Stimulated activated CD8-positive, alpha-beta memory T cell treated with anti-CD3 and anti-CD28 coated beads, Interleukin-12 subunit alpha, Interleukin-12 subunit beta, amount 100 ng/mL, for 24 hours (primary cell): ENCODE results near the gene DAGLB.
"Not testable (repeated sequence)": the region's sequence is repeated elsewhere in the genome, so short reads cannot be mapped to it uniquely, and the experiment has no call there.

ENCODE experiments used
- DNase-seq: peaks from one replicate; pipeline ENCODE4 v3.0.0-alpha.2; 2020; ENCODE audit errors: extremely low read depth

DAGLB gene

GRCh38 chr7:6447581-6448199 is at the start of gene DAGLB:
TSS of gene DAGLB (minus strand) at chr7:6447954. CDS start at chr7:6447842, 112 bp downstream.
- peak; percentile 86 for DNase-seq

GRCh38 chr7:6497637-6497905 is 49.8 kb upstream of the DAGLB start:
- no peak for DNase-seq

- no peak for DNase-seq
These were observed 49.3 kb upstream of the DAGLB start for GRCh38 chr7:6496842-6497636.

GRCh38 chr7:6495597-6496262 is 48.0 kb upstream of the DAGLB start:
- DNase-seq: no peak

GRCh38 chr7:6494365-6494764 is 46.6 kb upstream of the DAGLB start:
- no peak for DNase-seq

GRCh38 chr7:6491194-6491593 is 43.4 kb upstream of the DAGLB start:
- no peak for DNase-seq

GRCh38 chr7:6489612-6490011 is 41.9 kb upstream of the DAGLB start:
- no peak for DNase-seq

GRCh38 chr7:6487184-6487545 is 39.4 kb upstream of the DAGLB start:
- DNase-seq: no peak

- DNase-seq: no peak
These were observed 38.9 kb upstream of the DAGLB start for GRCh38 chr7:6486438-6487183.

- no peak for DNase-seq
These were observed 35.0 kb upstream of the DAGLB start for GRCh38 chr7:6482743-6483119.

GRCh38 chr7:6482307-6482706 is 34.6 kb upstream of the DAGLB start:
- no peak for DNase-seq

GRCh38 chr7:6481445-6481844 is 33.7 kb upstream of the DAGLB start:
- no peak for DNase-seq

GRCh38 chr7:6480323-6480660 is 32.5 kb upstream of the DAGLB start:
- no peak for DNase-seq

GRCh38 chr7:6479067-6479466 is 31.3 kb upstream of the DAGLB start:
- no peak for DNase-seq

GRCh38 chr7:6478186-6478585 is 30.4 kb upstream of the DAGLB start:
- no peak for DNase-seq

- DNase-seq: no peak
These were observed 29.5 kb upstream of the DAGLB start for GRCh38 chr7:6477318-6477660.

GRCh38 chr7:6476596-6477317 is 29.0 kb upstream of the DAGLB start:
- DNase-seq: no peak

- no peak for DNase-seq
These were observed 27.9 kb upstream of the DAGLB start for GRCh38 chr7:6475433-6476186.

- no peak for DNase-seq
These were observed 18.1 kb upstream of the DAGLB start for GRCh38 chr7:6465862-6466261.

GRCh38 chr7:6463609-6464008 is 15.9 kb upstream of the DAGLB start:
- not testable (repeated sequence) for DNase-seq

GRCh38 chr7:6461946-6462550 is 14.3 kb upstream of the DAGLB start:
- DNase-seq: no peak
